Purkinje cell (primary cell): ENCODE data around the gene HPS4. TPM values are rescaled to one million over a fixed set of nuclear protein-coding genes. Genes with fewer than 3 reads are reported as not detected.

Experiments
- polyA plus RNA-seq: library from polyadenylated mRNA; unstranded; fragments of >200 nt; fragmentation: Nextera tagmentation; gene quantifications from 2 replicates; pipeline ENCODE4 v1.2.1, GENCODE V29; 2014

Gene HPS4
- polyA plus RNA-seq, result 15.5 and 17.2 TPM in 2 replicates

GRCh38 chr22:26483439-26484359, at the start of gene HPS4, which contains the start of gene SRRD:
Gene HPS4 (minus strand): TSS chr22:26483783. CDS start chr22:26481762, 2,021 bp downstream.
Gene SRRD (plus strand): TSS chr22:26483877. CDS start chr22:26483891, 14 bp downstream.

GRCh38 chr22:26512149-26512793, 28.7 kb upstream of the HPS4 start, which contains the start of gene TFIP11:
Gene TFIP11 (minus strand): TSS chr22:26512473. CDS start chr22:26510272, 2,201 bp downstream.

GRCh38 chr22:26428515-26429457, 54.8 kb downstream of the HPS4 start, which contains the start of gene ASPHD2:
Gene ASPHD2 (plus strand): TSS chr22:26429260. CDS start chr22:26433616, 4,356 bp downstream.

Other genes with a start within 250 kb of the HPS4 start
- 12.2 and 16.1 TPM in 2 replicates for gene ASPHD2, start 54.5 kb downstream of the HPS4 start, polyA plus RNA-seq
- gene SRRD, start 94 bp upstream of the HPS4 start, polyA plus RNA-seq, result 11.1 and 13.0 TPM in 2 replicates
- gene TFIP11, start 28.7 kb upstream of the HPS4 start, polyA plus RNA-seq, result 26.9 and 45.7 TPM in 2 replicates
- 7.4 and 14.7 TPM in 2 replicates for gene TPST2, start 106.3 kb upstream of the HPS4 start, polyA plus RNA-seq
- gene CRYBB1, start 134.2 kb upstream of the HPS4 start, polyA plus RNA-seq, result not detected in 2 replicates
- not detected in 2 replicates for gene CRYBA4, start 138.2 kb upstream of the HPS4 start, polyA plus RNA-seq
- 20.1 and 21.0 TPM in 2 replicates for gene MIAT, start 173.8 kb upstream of the HPS4 start, polyA plus RNA-seq